Lower leg skin (tissue), 3 donors: ENCODE measurements around the gene GABBR2.

Experiments
- POLR2A ChIP-seq, 2 donors: fragments of 450-650 bp; IDR thresholded peaks; one replicate each; pipeline ENCODE4 v1.6.1; 2016 to 2017; ENCODE audit warnings: antibody characterized with exemption in 2 of 2, mild to moderate bottlenecking in 1 of 2, moderate library complexity in 1 of 2
- TF ChIP-seq, protein P1 (sequence below), 3 donors: fragments of 450-650 bp; IDR thresholded peaks; one replicate each; pipeline ENCODE4 v1.5.1; 2016; ENCODE audit warnings: antibody characterized with exemption in 3 of 3, mild to moderate bottlenecking in 3 of 3, moderate library complexity in 2 of 3

DNA sequence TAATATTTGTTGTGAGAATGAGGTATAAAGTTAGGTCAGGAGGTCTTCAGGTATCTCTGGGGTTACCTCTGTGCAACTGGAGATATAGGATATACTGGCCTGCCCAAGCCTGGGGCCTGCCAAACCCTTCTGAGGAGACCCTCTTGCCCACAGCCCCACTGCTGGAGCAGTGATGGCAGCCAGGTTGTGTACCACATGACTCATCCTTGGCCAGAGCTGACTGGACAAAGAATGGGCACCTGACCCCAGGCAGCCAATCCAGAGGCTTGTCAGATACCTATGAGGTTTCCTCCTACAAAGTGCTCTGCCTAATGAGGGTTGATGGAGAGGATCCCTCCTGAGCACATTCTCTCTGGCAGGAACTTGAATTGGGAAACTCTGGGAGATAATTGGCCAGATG, 397.2 kb downstream of the GABBR2 start:
- TF ChIP-seq, protein P1, sequence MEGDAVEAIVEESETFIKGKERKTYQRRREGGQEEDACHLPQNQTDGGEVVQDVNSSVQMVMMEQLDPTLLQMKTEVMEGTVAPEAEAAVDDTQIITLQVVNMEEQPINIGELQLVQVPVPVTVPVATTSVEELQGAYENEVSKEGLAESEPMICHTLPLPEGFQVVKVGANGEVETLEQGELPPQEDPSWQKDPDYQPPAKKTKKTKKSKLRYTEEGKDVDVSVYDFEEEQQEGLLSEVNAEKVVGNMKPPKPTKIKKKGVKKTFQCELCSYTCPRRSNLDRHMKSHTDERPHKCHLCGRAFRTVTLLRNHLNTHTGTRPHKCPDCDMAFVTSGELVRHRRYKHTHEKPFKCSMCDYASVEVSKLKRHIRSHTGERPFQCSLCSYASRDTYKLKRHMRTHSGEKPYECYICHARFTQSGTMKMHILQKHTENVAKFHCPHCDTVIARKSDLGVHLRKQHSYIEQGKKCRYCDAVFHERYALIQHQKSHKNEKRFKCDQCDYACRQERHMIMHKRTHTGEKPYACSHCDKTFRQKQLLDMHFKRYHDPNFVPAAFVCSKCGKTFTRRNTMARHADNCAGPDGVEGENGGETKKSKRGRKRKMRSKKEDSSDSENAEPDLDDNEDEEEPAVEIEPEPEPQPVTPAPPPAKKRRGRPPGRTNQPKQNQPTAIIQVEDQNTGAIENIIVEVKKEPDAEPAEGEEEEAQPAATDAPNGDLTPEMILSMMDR (IDR thresholded peaks at IDR 0.05) = no peak
- TF ChIP-seq POLR2A (IDR thresholded peaks at IDR 0.05) = no peak
